ENCODE results near the gene PHKA2. TPM values are rescaled to one million over a fixed set of nuclear protein-coding genes. Genes with fewer than 3 reads are reported as not detected.
A peak's percentile ranks its signal among the peaks of the same experiment; 100 is the strongest.

PHKA2 gene
- total and polyA plus RNA-seq, 2 donors (not counting 1 experiment from before 2014, with no cell fraction given): 7.9 to 8.3 TPM

GRCh38 chrX:18949291-18949943, 34.5 kb downstream of the PHKA2 start:
- Histone ChIP-seq H3K9me3 (ENCODE audit: control insufficient read depth, insufficient read depth, low read depth, low read length) (no peaks in the 10 kb centered on the region), H3K79me2 (ENCODE audit: control insufficient read depth, insufficient read depth, low read length) (no peaks in the 10 kb centered on the region), H3K4me1 (ENCODE audit: control insufficient read depth, extremely low read depth, insufficient read depth, low read length) (no peaks in the 10 kb centered on the region), H3K4me2 (ENCODE audit: extremely low read depth, insufficient read depth, low read length) (no peak overlapping the region), H3K4me3 (replicated peaks in 1 of 4; ENCODE audit: control extremely low read depth in 1 of 4, insufficient read depth in 1 of 4, low read depth in 3 of 4, low read length in 4 of 4) (no peak overlapping the region), H3K27ac (ENCODE audit: insufficient read depth, low read length) (no peak overlapping the region), H4K20me1 (ENCODE audit: control insufficient read depth, extremely low read depth, insufficient read depth, low read length) (no peaks in the 10 kb centered on the region), H3K9ac (ENCODE audit: insufficient read depth, low read length) (no peak overlapping the region), H2AFZ (ENCODE audit: low read length) (no peak overlapping the region), H3K27me3 (ENCODE audit: control insufficient read depth, insufficient read depth, low read length) (no peaks in the 10 kb centered on the region), H3K36me3 (ENCODE audit: control insufficient read depth, insufficient read depth, low read length) (no peaks in the 10 kb centered on the region)
- TF ChIP-seq, protein P1, sequence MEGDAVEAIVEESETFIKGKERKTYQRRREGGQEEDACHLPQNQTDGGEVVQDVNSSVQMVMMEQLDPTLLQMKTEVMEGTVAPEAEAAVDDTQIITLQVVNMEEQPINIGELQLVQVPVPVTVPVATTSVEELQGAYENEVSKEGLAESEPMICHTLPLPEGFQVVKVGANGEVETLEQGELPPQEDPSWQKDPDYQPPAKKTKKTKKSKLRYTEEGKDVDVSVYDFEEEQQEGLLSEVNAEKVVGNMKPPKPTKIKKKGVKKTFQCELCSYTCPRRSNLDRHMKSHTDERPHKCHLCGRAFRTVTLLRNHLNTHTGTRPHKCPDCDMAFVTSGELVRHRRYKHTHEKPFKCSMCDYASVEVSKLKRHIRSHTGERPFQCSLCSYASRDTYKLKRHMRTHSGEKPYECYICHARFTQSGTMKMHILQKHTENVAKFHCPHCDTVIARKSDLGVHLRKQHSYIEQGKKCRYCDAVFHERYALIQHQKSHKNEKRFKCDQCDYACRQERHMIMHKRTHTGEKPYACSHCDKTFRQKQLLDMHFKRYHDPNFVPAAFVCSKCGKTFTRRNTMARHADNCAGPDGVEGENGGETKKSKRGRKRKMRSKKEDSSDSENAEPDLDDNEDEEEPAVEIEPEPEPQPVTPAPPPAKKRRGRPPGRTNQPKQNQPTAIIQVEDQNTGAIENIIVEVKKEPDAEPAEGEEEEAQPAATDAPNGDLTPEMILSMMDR (conservative IDR thresholded peaks at IDR 0.05 in 1 of 2, IDR thresholded peaks at IDR 0.05 in 1 of 2; ENCODE audit: low read depth in 1 of 2, low read length in 2 of 2): no peak
- TF ChIP-seq EZH2 (IDR thresholded peaks at IDR 0.05; ENCODE audit: low read length, missing control alignments): no peak
- no peak for DNase-seq (ENCODE audit: low read depth in 2 of 2)

GRCh38 chrX:18946611-18947010, 37.3 kb downstream of the PHKA2 start:
- Histone ChIP-seq H2AFZ (ENCODE audit: low read length) (no peak overlapping the region), H3K4me1 (ENCODE audit: control insufficient read depth, extremely low read depth, insufficient read depth, low read length) (no peaks in the 10 kb centered on the region), H3K27ac (ENCODE audit: insufficient read depth, low read length) (no peak overlapping the region), H3K36me3 (ENCODE audit: control insufficient read depth, insufficient read depth, low read length) (no peaks in the 10 kb centered on the region), H3K4me3 (replicated peaks in 1 of 4; ENCODE audit: control extremely low read depth in 1 of 4, insufficient read depth in 1 of 4, low read depth in 3 of 4, low read length in 4 of 4) (no peak overlapping the region), H3K9me3 (ENCODE audit: control insufficient read depth, insufficient read depth, low read depth, low read length) (no peaks in the 10 kb centered on the region), H4K20me1 (ENCODE audit: control insufficient read depth, extremely low read depth, insufficient read depth, low read length) (no peaks in the 10 kb centered on the region), H3K79me2 (ENCODE audit: control insufficient read depth, insufficient read depth, low read length) (no peaks in the 10 kb centered on the region), H3K4me2 (ENCODE audit: extremely low read depth, insufficient read depth, low read length) (no peak overlapping the region), H3K9ac (ENCODE audit: insufficient read depth, low read length) (no peak overlapping the region), H3K27me3 (ENCODE audit: control insufficient read depth, insufficient read depth, low read length) (no peaks in the 10 kb centered on the region)
- DNase-seq (ENCODE audit: low read depth in 2 of 2): no peak
- TF ChIP-seq, protein P1 (conservative IDR thresholded peaks at IDR 0.05 in 1 of 2, IDR thresholded peaks at IDR 0.05 in 1 of 2; ENCODE audit: low read depth in 1 of 2, low read length in 2 of 2): no peak
- TF ChIP-seq EZH2 (IDR thresholded peaks at IDR 0.05; ENCODE audit: low read length, missing control alignments): no peak

DNA sequence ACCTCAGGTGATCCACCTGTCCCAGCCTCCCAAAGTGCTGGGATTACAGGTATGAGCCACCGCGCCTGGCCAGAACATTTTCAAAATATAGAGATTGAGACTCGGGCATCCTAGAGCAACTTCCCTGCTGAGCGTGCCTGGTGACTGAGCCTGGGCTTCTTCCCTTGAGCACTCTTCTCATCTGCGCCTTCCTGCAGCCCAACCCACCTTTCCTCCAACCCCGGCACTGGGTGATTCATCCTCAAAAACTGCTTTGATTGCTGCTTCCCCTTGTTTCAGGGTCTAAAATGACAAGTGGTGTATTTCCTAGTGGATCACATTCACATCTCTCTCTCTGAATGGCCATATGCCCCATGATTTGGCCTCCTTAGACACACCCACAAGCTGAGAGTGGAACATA, 37.8 kb downstream of the PHKA2 start:
- Histone ChIP-seq H3K4me1 (ENCODE audit: control insufficient read depth, extremely low read depth, insufficient read depth, low read length) (no peaks in the 10 kb centered on the region), H3K27me3 (ENCODE audit: control insufficient read depth, insufficient read depth, low read length) (no peaks in the 10 kb centered on the region), H2AFZ (ENCODE audit: low read length) (no peak overlapping the region), H3K4me2 (ENCODE audit: extremely low read depth, insufficient read depth, low read length) (no peak overlapping the region), H3K4me3 (replicated peaks in 1 of 4; ENCODE audit: control extremely low read depth in 1 of 4, insufficient read depth in 1 of 4, low read depth in 3 of 4, low read length in 4 of 4) (no peak overlapping the region), H3K36me3 (ENCODE audit: control insufficient read depth, insufficient read depth, low read length) (no peaks in the 10 kb centered on the region), H4K20me1 (ENCODE audit: control insufficient read depth, extremely low read depth, insufficient read depth, low read length) (no peaks in the 10 kb centered on the region), H3K27ac (ENCODE audit: insufficient read depth, low read length) (no peak overlapping the region), H3K9me3 (ENCODE audit: control insufficient read depth, insufficient read depth, low read depth, low read length) (no peaks in the 10 kb centered on the region), H3K9ac (ENCODE audit: insufficient read depth, low read length) (no peak overlapping the region), H3K79me2 (ENCODE audit: control insufficient read depth, insufficient read depth, low read length) (no peaks in the 10 kb centered on the region)
- peak in 1 of 2 donors; percentile 21 for DNase-seq (ENCODE audit: low read depth in 2 of 2)
- TF ChIP-seq EZH2 (IDR thresholded peaks at IDR 0.05; ENCODE audit: low read length, missing control alignments): no peak
- TF ChIP-seq, protein P1 (conservative IDR thresholded peaks at IDR 0.05 in 1 of 2, IDR thresholded peaks at IDR 0.05 in 1 of 2; ENCODE audit: low read depth in 1 of 2, low read length in 2 of 2): no peak

Measured in fibroblast of lung (primary cell).